MCF 10A (cell line): ENCODE data around the gene FBRS. TPM values are rescaled to one million over a fixed set of nuclear protein-coding genes. Genes with fewer than 3 reads are reported as not detected.

Experiments used
- BruUV-seq: library from RNA; stranded (reverse); fragments of 400-500 nt; replicated peaks from 2 replicates; lab custom pipeline; 2021; lab: Mats Ljungman, UMichigan
- CTCF ChIA-PET: fragments of 300-600 bp; sonication (Branson Sonifier 250); formaldehyde crosslinking; extraction: SDS; loops from one replicate; lab custom pipeline; 2021; ENCODE audit warnings: antibody characterized with exemption, inconsistent platforms; lab: Yijun Ruan, JAX
- POLR2A ChIA-PET: fragments of 300-600, 350-650 bp; sonication (Branson Sonifier 250); formaldehyde crosslinking; extraction: SDS; loops from one replicate; lab custom pipeline; 2020; ENCODE audit warnings: antibody characterized with exemption, inconsistent platforms; lab: Yijun Ruan, JAX
- DNase-seq: peaks from one replicate; pipeline ENCODE4 v3.0.0-alpha.2; 2018; ENCODE audit not compliant: unreplicated experiment
- H3K27ac Mint-ChIP-seq: one replicate; pipeline ENCODE4 v1.8.0; 2022; ENCODE audit warnings: mild to moderate bottlenecking, low read depth, mixed read lengths; ENCODE audit not compliant: unreplicated experiment
- H3K27me3 Mint-ChIP-seq: one replicate; pipeline ENCODE4 v1.8.0; 2022; ENCODE audit warnings: mixed read lengths; ENCODE audit not compliant: insufficient read depth, unreplicated experiment
- H3K36me3 Mint-ChIP-seq: one replicate; pipeline ENCODE4 v1.8.0; 2022; ENCODE audit warnings: mild to moderate bottlenecking, moderate library complexity, mixed read lengths; ENCODE audit not compliant: insufficient read depth, unreplicated experiment
- H3K4me1 Mint-ChIP-seq: one replicate; pipeline ENCODE4 v1.8.0; 2022; ENCODE audit warnings: mixed read lengths; ENCODE audit not compliant: insufficient read depth, unreplicated experiment
- H3K4me3 Mint-ChIP-seq: one replicate; pipeline ENCODE4 v1.8.0; 2022; ENCODE audit warnings: mild to moderate bottlenecking, moderate library complexity, mixed read lengths; ENCODE audit not compliant: unreplicated experiment
- H3K9me3 Mint-ChIP-seq: one replicate; pipeline ENCODE4 v1.8.0; 2022; ENCODE audit warnings: mixed read lengths; ENCODE audit not compliant: unreplicated experiment
- intact Hi-C: fragments of 100-400 bp; cut with micrococcal nuclease; formaldehyde crosslinking; loops from 2 replicates; pipeline ENCODE4 v1.14.1; 2022
- total RNA-seq: library from RNA; stranded (reverse); gene quantifications from 2 replicates; pipeline ENCODE4 v1.2.3, GENCODE V29; 2022
- TF ChIP-seq, protein P1 (sequence below): fragments of 200-600 bp; IDR thresholded peaks from one replicate; pipeline ENCODE4 v1.8.0; 2022; ENCODE audit warnings: antibody characterized with exemption, mild to moderate bottlenecking; ENCODE audit not compliant: unreplicated experiment

FBRS gene
- total RNA-seq, 1 experiment from 2014 or later = 69.1 TPM

DNA sequence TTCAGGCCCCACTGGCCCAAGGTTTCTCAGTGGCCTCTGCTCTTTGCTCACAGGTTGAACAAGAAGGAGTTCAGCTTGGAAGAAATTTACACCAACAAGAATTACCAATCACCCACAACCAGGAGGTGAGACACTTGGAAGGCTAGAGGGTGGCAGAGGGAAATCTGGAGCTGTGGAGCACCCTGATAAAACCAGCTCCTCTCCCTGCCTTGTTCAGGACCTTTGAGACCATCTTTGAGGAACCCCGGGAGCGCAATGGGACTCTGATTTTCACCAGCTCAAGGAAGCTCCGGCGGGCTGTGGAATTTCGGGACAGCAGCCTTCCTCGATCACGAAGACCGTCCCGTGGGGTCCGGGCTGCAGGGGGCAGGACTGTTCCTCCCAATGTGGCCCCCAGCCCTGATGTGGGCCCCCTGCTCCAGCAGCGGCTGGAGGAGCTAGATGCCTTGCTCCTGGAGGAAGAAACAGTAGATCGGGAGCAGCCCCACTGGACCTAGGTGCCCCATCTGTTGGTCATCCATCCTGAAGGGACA, 2.4 kb upstream of the FBRS start:
- Mint-ChIP-seq H3K9me3 (no peaks in the 10 kb centered on the region), H3K27me3 (no peaks in the 10 kb centered on the region), H3K4me1 (peaks cover 23% of the 10 kb centered on the region), H3K36me3 (peaks cover 62% of the 10 kb centered on the region), H3K27ac (no peak overlapping the region), H3K4me3 (peak overlapping the region; percentile 93)
- TF ChIP-seq, protein P1, sequence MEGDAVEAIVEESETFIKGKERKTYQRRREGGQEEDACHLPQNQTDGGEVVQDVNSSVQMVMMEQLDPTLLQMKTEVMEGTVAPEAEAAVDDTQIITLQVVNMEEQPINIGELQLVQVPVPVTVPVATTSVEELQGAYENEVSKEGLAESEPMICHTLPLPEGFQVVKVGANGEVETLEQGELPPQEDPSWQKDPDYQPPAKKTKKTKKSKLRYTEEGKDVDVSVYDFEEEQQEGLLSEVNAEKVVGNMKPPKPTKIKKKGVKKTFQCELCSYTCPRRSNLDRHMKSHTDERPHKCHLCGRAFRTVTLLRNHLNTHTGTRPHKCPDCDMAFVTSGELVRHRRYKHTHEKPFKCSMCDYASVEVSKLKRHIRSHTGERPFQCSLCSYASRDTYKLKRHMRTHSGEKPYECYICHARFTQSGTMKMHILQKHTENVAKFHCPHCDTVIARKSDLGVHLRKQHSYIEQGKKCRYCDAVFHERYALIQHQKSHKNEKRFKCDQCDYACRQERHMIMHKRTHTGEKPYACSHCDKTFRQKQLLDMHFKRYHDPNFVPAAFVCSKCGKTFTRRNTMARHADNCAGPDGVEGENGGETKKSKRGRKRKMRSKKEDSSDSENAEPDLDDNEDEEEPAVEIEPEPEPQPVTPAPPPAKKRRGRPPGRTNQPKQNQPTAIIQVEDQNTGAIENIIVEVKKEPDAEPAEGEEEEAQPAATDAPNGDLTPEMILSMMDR = no peak
- intact Hi-C loops = no loop called here
- CTCF ChIA-PET = interaction anchor here (0.6 kb wide), 1 partner anchor 24 kb away, joined by 3 read pairs; no protein-coding TSS in a partner anchor
- no peak for DNase-seq
- POLR2A ChIA-PET = interaction anchor here (1.2 kb wide), 2 partner anchors 20 to 40 kb away, joined by 3 to 5 read pairs; no protein-coding TSS in a partner anchor
- BruUV-seq = no TSS peak

DNA sequence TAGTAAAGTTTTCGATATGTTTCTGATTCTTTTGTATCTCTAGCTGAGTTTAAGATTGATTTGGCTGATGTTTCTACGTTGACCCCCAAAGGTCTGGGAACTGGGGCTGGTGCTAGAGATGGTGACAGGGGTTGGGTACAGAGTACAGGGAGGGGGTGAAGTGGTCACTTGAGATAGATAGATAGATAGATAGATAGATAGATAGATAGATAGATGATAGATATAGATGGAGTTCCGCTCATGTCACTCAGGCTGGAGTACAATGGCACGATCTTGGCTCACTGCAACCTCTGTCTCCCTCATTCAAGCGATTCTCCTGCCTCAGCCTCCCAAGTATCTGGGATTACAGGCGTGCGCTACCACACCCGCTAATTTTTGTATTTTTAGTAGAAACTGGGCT, 1.8 kb upstream of the FBRS start:
- Mint-ChIP-seq H3K27me3 (no peaks in the 10 kb centered on the region), H3K4me1 (peaks cover 28% of the 10 kb centered on the region), H3K36me3 (peaks cover 63% of the 10 kb centered on the region), H3K4me3 (peak overlapping the region; percentile 93), H3K27ac (no peak overlapping the region), H3K9me3 (no peaks in the 10 kb centered on the region)
- BruUV-seq = no TSS peak
- CTCF ChIA-PET = interaction anchor here (0.6 to 1.3 kb wide), 3 partner anchors 25 to 128 kb away, joined by 3 to 4 read pairs (median 3); no protein-coding TSS in a partner anchor
- intact Hi-C loops = no loop called here
- DNase-seq = no peak
- TF ChIP-seq, protein P1 = no peak
- POLR2A ChIA-PET = interaction anchor here (0.8 to 1.2 kb wide), 3 partner anchors 20 to 40 kb away, joined by 3 to 5 read pairs (median 3); no protein-coding TSS in a partner anchor

DNA sequence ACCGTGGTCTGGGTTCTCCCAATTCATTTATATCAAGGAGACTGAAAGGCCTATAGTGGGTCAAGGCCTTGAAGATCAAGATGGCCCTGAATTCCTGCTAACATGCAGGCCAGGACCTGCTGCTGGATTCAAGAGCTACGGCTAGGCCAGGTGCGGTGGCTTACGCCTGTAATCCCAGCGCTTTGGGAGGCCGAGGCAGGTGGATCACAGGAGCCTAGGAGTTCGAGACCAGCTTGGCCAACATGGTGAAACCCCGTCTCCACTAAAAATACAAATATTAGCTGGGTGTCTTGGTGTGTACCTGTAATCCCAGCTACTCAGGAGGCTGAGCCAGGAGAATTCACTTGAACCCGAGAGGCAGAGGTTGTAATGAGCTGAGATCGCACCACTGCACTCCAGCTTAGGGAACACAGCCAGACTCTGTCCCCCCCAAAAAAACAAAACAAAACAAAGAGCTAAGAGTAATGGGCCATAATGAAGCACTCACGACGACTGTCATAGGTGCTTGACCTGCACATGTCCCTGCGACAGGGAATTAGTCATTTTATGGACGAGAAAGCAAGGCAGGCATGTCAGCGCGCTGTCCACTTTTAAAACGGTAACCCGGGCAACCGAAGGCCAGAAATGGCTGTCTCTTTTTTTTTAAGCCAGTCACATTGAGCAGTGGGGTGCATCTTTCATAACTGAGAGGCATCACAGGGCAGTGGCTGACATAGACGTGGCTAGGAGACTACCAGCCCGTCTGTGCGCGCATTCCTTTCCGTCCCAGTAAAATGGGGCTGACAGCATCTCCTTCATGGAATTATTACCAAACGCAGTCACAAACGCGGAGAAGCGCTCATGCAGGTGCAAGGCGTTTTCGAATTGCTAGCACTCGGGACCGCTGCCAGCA, 1.0 kb upstream of the FBRS start:
- H3K36me3 Mint-ChIP-seq = peaks cover 69% of the 10 kb centered on the region
- intact Hi-C loops = no loop called here
- ChIA-PET CTCF (interaction anchor here (0.7 to 1.3 kb wide), 6 partner anchors 11 to 801 kb away, joined by 3 to 5 read pairs (median 4); no protein-coding TSS in a partner anchor), POLR2A (interaction anchor here (0.8 to 3.9 kb wide), 2 partner anchors 11 to 21 kb away, joined by 3 to 13 read pairs; no protein-coding TSS in a partner anchor)
- TF ChIP-seq, protein P1 = no peak
- peak overlapping the region; percentile 100 for H3K27ac Mint-ChIP-seq
- no peaks in the 10 kb centered on the region for H3K27me3 Mint-ChIP-seq
- BruUV-seq = no TSS peak
- H3K9me3 Mint-ChIP-seq = no peaks in the 10 kb centered on the region
- peaks cover 27% of the 10 kb centered on the region for H3K4me1 Mint-ChIP-seq
- no peak for DNase-seq
- peak overlapping the region; percentile 93 for H3K4me3 Mint-ChIP-seq
